Measurements from ENCODE around the gene FHOD3.

GRCh38 chr18:36309436-36310391, 12.2 kb downstream of the FHOD3 start:
- TF ChIP-seq, protein P1, sequence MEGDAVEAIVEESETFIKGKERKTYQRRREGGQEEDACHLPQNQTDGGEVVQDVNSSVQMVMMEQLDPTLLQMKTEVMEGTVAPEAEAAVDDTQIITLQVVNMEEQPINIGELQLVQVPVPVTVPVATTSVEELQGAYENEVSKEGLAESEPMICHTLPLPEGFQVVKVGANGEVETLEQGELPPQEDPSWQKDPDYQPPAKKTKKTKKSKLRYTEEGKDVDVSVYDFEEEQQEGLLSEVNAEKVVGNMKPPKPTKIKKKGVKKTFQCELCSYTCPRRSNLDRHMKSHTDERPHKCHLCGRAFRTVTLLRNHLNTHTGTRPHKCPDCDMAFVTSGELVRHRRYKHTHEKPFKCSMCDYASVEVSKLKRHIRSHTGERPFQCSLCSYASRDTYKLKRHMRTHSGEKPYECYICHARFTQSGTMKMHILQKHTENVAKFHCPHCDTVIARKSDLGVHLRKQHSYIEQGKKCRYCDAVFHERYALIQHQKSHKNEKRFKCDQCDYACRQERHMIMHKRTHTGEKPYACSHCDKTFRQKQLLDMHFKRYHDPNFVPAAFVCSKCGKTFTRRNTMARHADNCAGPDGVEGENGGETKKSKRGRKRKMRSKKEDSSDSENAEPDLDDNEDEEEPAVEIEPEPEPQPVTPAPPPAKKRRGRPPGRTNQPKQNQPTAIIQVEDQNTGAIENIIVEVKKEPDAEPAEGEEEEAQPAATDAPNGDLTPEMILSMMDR (conservative IDR thresholded peaks at IDR 0.05; ENCODE audit: low read length) = no peak
- TF ChIP-seq EZH2phosphoT487 (IDR thresholded peaks at IDR 0.05; ENCODE audit: borderline replicate concordance) = no peak
